Ectodermal cell (in vitro differentiated cells): ENCODE measurements around the gene SLC8B1.

Experiments used
- H3K27ac ChIP-seq: 2 replicates; pipeline ENCODE4 v1.7.0; 2013; ENCODE audit warnings: mild to moderate bottlenecking, low read depth, low read length; ENCODE audit not compliant: insufficient read depth, poor library complexity, severe bottlenecking
- H3K27me3 ChIP-seq: 2 replicates; pipeline ENCODE4 v1.7.0; 2013; ENCODE audit warnings: mild to moderate bottlenecking, low read length; ENCODE audit not compliant: insufficient read depth, control insufficient read depth, poor library complexity, severe bottlenecking
- H3K36me3 ChIP-seq: one replicate; pipeline ENCODE4 v1.7.0; 2013; ENCODE audit warnings: low read length; ENCODE audit not compliant: control insufficient read depth, insufficient read depth
- H3K4me1 ChIP-seq: one replicate; pipeline ENCODE4 v1.7.0; 2013; ENCODE audit warnings: low read length; ENCODE audit not compliant: control insufficient read depth, insufficient read depth
- H3K4me3 ChIP-seq: 2 replicates; pipeline ENCODE4 v1.7.0; 2013; ENCODE audit warnings: low read depth, low read length, control low read depth; ENCODE audit not compliant: insufficient read depth
- H3K9me3 ChIP-seq: 2 replicates; pipeline ENCODE4 v1.7.0; 2013; ENCODE audit warnings: mild to moderate bottlenecking, low read length, moderate library complexity; ENCODE audit not compliant: control insufficient read depth
- WGBS, 2 experiments: methylation state at CpG; one replicate each; pipeline ENCODE4 v1.1.7; 2013; ENCODE audit warnings: missing lambda C conversion rate in 2 of 2; 5-methylcytosine and 5-hydroxymethylcytosine counted together

The SLC8B1 gene

DNA sequence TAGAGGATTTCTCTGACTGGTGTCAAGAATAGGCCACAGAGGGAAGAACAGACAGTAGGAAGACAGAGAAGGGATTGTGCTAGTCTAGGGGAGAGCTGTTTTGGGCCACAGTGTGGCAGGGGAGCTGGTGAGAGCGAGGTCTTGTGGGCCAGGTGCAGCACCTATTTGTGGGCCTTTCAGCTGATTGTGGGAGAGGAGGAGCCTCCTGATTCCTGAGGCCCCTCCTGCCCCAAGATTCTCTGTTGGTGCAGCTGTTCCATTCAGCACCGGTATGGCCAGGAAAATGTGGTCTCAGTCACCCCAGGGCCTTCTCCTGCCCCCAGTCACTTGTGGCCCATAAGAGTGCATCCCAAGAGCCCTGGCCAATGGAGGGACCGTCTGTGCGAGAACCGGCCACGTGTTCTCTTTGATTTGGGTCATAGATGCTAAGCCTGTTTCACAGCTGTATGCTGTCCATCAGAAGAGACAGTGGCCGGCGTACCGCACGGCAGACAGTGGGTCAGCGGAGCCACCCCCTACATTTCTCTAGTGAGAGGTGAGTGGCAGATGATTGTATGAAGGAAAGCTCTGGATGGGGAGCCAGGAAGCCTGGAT, 86.0 kb downstream of the SLC8B1 start:
- WGBS, 2 experiments: 93 to 97% methylated on average over 11 of the region's 11 CpGs
- Histone ChIP-seq H3K27me3 (no peaks in the 10 kb centered on the region), H3K9me3 (no peaks in the 10 kb centered on the region), H3K36me3 (no peaks in the 10 kb centered on the region), H3K27ac (no peak overlapping the region), H3K4me3 (no peak overlapping the region), H3K4me1 (peaks cover 13% of the 10 kb centered on the region)
